PC-9 (cell line): ENCODE results near the gene MFRP. TPM values are rescaled to one million over a fixed set of nuclear protein-coding genes. Genes with fewer than 3 reads are reported as not detected.

Experiments
- BruUV-seq: library from RNA; stranded (reverse); fragments of 400-500 nt; replicated peaks from 2 replicates; lab custom pipeline; 2021; lab: Mats Ljungman, UMichigan
- CTCF ChIA-PET: fragments of 300-600 bp; sonication (Branson Sonifier 250); formaldehyde crosslinking; loops from one replicate; lab custom pipeline; 2022; ENCODE audit warnings: antibody characterized with exemption; lab: Charles Lee
- POLR2A ChIA-PET: fragments of 300-600 bp; sonication (Branson Sonifier 250); formaldehyde crosslinking; loops from one replicate; lab custom pipeline; 2022; ENCODE audit warnings: antibody characterized with exemption; ENCODE audit not compliant: unreplicated experiment; lab: Charles Lee
- DNase-seq, 2 experiments: peaks; one replicate each; pipeline versions ENCODE4 v3.0.0 to v3.0.0-alpha.2; 2015 to 2022; ENCODE audit warnings: mixed read lengths in 1 of 2
- H2AFZ ChIP-seq: fragments of 200-600 bp; sonication (generic); 2 replicates; pipeline ENCODE4 v1.8.1; 2017; ENCODE audit warnings: antibody characterized with exemption
- H3F3A ChIP-seq: fragments of 200-600 bp; sonication (generic); 2 replicates; pipeline ENCODE4 v1.8.1; 2017; ENCODE audit warnings: antibody characterized with exemption, mild to moderate bottlenecking, low read depth; ENCODE audit not compliant: insufficient read depth
- H3K27ac ChIP-seq: fragments of 200-600 bp; sonication (generic); 2 replicates; pipeline ENCODE4 v1.6.1; 2016; ENCODE audit warnings: mixed run types
- H3K27me3 ChIP-seq: fragments of 200-600 bp; sonication (generic); 2 replicates; pipeline ENCODE4 v1.6.1; 2016; ENCODE audit warnings: low read depth, mixed run types; ENCODE audit not compliant: insufficient read depth
- H3K36me3 ChIP-seq: fragments of 200-600 bp; sonication (generic); 2 replicates; pipeline ENCODE4 v1.6.1; 2016; ENCODE audit warnings: low read depth, mixed run types
- H3K4me1 ChIP-seq: fragments of 200-600 bp; sonication (generic); replicated peaks from 2 replicates; pipeline ENCODE4 v1.6.1; 2016; ENCODE audit warnings: mixed run types; ENCODE audit not compliant: insufficient read depth
- H3K4me2 ChIP-seq: fragments of 200-600 bp; sonication (generic); 2 replicates; pipeline ENCODE4 v1.6.1; 2017; ENCODE audit warnings: mixed run types
- H3K4me3 ChIP-seq: fragments of 200-600 bp; sonication (generic); 2 replicates; pipeline ENCODE4 v1.6.1; 2016; ENCODE audit warnings: mixed run types
- H3K79me2 ChIP-seq: fragments of 200-600 bp; sonication (generic); 2 replicates; pipeline ENCODE4 v1.6.1; 2017; ENCODE audit warnings: low read depth, mixed run types
- H3K9me2 ChIP-seq: fragments of 200-600 bp; sonication (generic); 2 replicates; pipeline ENCODE4 v1.8.1; 2017; ENCODE audit warnings: mild to moderate bottlenecking; ENCODE audit not compliant: insufficient read depth
- H3K9me3 ChIP-seq: fragments of 200-600 bp; sonication (generic); 2 replicates; pipeline ENCODE4 v1.8.1; 2016; ENCODE audit warnings: low read depth; ENCODE audit not compliant: insufficient read depth
- H4K20me1 ChIP-seq: fragments of 200-600 bp; sonication (generic); 2 replicates; pipeline ENCODE4 v1.8.1; 2017; ENCODE audit not compliant: insufficient read depth
- EZH2 ChIP-seq: fragments of 200-600 bp; sonication (generic); IDR thresholded peaks from 2 replicates; pipeline ENCODE4 v1.8.0; 2017; ENCODE audit warnings: antibody characterized with exemption, low read depth
- intact Hi-C: fragments of 100-400 bp; cut with micrococcal nuclease; formaldehyde crosslinking; loops from one replicate; pipeline ENCODE4 v1.10.0; 2022; ENCODE audit not compliant: unreplicated experiment
- total RNA-seq: library from RNA; stranded (reverse); gene quantifications from 2 replicates; pipeline ENCODE4 v1.2.3, GENCODE V29; 2021
- TF ChIP-seq, protein P1 (sequence below): fragments of 200-600 bp; sonication (generic); conservative IDR thresholded peaks from 2 replicates; pipeline ENCODE4 v1.6.1; 2017; ENCODE audit warnings: mixed run types, antibody characterized with exemption, mild to moderate bottlenecking, moderate library complexity

Gene MFRP
- total RNA-seq, 1 experiment from 2014 or later, result not detected

GRCh38 chr11:119373921-119374631 is 27.6 kb upstream of the MFRP start:
- Histone ChIP-seq H3K4me3 (no peak overlapping the region), H3K4me1 (peaks cover 28% of the 10 kb centered on the region), H2AFZ (no peak overlapping the region), H3F3A (peaks cover under 1% of the 10 kb centered on the region; the same call in 1 of the 2 replicates), H3K4me2 (no peak overlapping the region), H3K9me2 (no peaks in the 10 kb centered on the region), H3K27me3 (no peaks in the 10 kb centered on the region), H3K27ac (no peak overlapping the region), H3K36me3 (no peaks in the 10 kb centered on the region), H3K9me3 (no peaks in the 10 kb centered on the region), H3K79me2 (no peaks in the 10 kb centered on the region), H4K20me1 (no peaks in the 10 kb centered on the region)
- TF ChIP-seq, protein P1, sequence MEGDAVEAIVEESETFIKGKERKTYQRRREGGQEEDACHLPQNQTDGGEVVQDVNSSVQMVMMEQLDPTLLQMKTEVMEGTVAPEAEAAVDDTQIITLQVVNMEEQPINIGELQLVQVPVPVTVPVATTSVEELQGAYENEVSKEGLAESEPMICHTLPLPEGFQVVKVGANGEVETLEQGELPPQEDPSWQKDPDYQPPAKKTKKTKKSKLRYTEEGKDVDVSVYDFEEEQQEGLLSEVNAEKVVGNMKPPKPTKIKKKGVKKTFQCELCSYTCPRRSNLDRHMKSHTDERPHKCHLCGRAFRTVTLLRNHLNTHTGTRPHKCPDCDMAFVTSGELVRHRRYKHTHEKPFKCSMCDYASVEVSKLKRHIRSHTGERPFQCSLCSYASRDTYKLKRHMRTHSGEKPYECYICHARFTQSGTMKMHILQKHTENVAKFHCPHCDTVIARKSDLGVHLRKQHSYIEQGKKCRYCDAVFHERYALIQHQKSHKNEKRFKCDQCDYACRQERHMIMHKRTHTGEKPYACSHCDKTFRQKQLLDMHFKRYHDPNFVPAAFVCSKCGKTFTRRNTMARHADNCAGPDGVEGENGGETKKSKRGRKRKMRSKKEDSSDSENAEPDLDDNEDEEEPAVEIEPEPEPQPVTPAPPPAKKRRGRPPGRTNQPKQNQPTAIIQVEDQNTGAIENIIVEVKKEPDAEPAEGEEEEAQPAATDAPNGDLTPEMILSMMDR, result peak; percentile 99
- no peak for TF ChIP-seq EZH2
- POLR2A ChIA-PET, result no interaction called here
- intact Hi-C loops, result loop anchor here (1.0 kb wide), 2 partner anchors 18 to 53 kb away; no protein-coding TSS in a partner anchor
- peak; percentile 55 to 76 for DNase-seq
- CTCF ChIA-PET, result interaction anchor here (0.5 to 1.5 kb wide), 4 partner anchors 13 to 332 kb away, joined by 3 to 9 read pairs (median 5); partner anchors contain the start of gene C1QTNF5
- no TSS peak for BruUV-seq

GRCh38 chr11:119373059-119373920 is 26.8 kb upstream of the MFRP start:
- Histone ChIP-seq H3K4me3 (no peak overlapping the region), H3K79me2 (no peaks in the 10 kb centered on the region), H3K27ac (no peak overlapping the region), H3K4me2 (no peak overlapping the region), H3K36me3 (no peaks in the 10 kb centered on the region), H3K9me3 (no peaks in the 10 kb centered on the region), H2AFZ (no peak overlapping the region), H3K4me1 (peaks cover 28% of the 10 kb centered on the region), H3K27me3 (no peaks in the 10 kb centered on the region), H3F3A (peaks cover 4% of the 10 kb centered on the region), H3K9me2 (no peaks in the 10 kb centered on the region), H4K20me1 (no peaks in the 10 kb centered on the region)
- no TSS peak for BruUV-seq
- intact Hi-C loops, result no loop called here
- no peak for TF ChIP-seq EZH2
- TF ChIP-seq, protein P1, result no peak
- ChIA-PET CTCF (interaction anchor here (0.6 to 1.5 kb wide), 4 partner anchors 12 to 33 kb away, joined by 4 to 9 read pairs (median 5); partner anchors contain the start of gene C1QTNF5), POLR2A (no interaction called here)
- DNase-seq, result no peak

DNA sequence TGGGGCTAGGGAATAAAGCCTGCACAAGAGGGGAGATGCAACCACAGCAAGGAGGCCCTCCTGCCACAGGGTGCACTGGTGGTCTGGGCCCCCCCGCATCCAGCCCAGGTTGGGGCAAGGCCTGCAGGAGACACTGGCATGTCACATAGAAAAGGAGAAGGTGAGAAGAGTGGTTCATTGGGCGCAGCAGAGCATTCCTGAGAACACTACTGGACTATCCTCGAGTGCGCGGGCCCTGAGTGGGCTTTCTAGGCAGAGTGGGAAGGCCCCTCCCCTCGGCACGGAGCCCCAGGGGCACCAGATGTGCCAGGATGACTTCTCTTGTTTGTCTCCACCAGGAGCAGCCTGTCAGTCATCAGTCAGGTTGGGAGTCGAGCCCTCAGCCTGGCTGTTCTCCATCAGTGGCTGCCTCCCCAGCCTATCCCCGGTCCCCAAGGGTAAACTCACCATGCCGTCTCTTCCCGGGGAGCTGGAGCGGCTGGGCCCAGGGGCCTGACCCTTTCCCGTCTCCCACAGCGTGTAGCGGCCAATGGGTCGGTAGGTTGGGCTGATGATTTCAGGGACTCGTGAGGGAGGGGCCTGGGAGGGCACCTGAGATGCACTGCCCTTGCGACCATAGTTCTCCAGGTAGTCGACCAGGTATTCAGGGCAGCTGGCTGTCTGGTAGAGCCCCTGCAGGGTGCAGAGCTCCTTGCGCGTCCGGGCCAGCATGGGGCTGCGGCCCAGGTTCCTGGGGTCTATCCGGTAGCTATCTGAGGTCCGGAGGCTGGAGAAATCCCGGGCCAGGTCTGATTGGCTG is 26.0 kb upstream of the MFRP start:
- no peak overlapping the region for H2AFZ ChIP-seq
- TF ChIP-seq, protein P1, result no peak
- intact Hi-C loops, result no loop called here
- no peak overlapping the region for H3K27ac ChIP-seq
- no TSS peak for BruUV-seq
- no peak overlapping the region for H3K4me3 ChIP-seq
- ChIA-PET CTCF (no interaction called here), POLR2A (no interaction called here)
- no peaks in the 10 kb centered on the region for H3K36me3 ChIP-seq
- H3F3A ChIP-seq, result peaks cover 5% of the 10 kb centered on the region
- no peaks in the 10 kb centered on the region for H3K9me2 ChIP-seq
- DNase-seq, result no peak
- no peak overlapping the region for H3K4me2 ChIP-seq
- no peaks in the 10 kb centered on the region for H3K27me3 ChIP-seq
- H3K9me3 ChIP-seq, result no peaks in the 10 kb centered on the region
- H3K79me2 ChIP-seq, result no peaks in the 10 kb centered on the region
- peaks cover 23% of the 10 kb centered on the region for H3K4me1 ChIP-seq
- no peaks in the 10 kb centered on the region for H4K20me1 ChIP-seq
